PC-9 (cell line): Measurements from ENCODE around the gene SCYGR4.

Experiments used
- CTCF ChIP-seq: fragments of 200-600 bp; sonication (generic); conservative IDR thresholded peaks from 2 replicates; pipeline ENCODE4 v1.6.1; 2017; ENCODE audit warnings: mixed run types, antibody characterized with exemption, mild to moderate bottlenecking, moderate library complexity
- EZH2 ChIP-seq: fragments of 200-600 bp; sonication (generic); IDR thresholded peaks from 2 replicates; pipeline ENCODE4 v1.8.0; 2017; ENCODE audit warnings: antibody characterized with exemption, low read depth

- no peak for TF ChIP-seq CTCF
- TF ChIP-seq EZH2 = no peak
Measured at GRCh38 chr2:227615906-227616305, 1.4 kb upstream of the SCYGR4 start.
